ENCODE results near the gene LYPD6B. TPM values are rescaled to one million over a fixed set of nuclear protein-coding genes. Genes with fewer than 3 reads are reported as not detected.
A peak's percentile ranks its signal among the peaks of the same experiment; 100 is the strongest.

Gene LYPD6B
- polyA plus RNA-seq, 1 of the 3 experiments (the other 2 are of a cell fraction): 18.2 TPM

GRCh38 chr2:148989882-148990493, 48.5 kb upstream of the LYPD6B start (continued):
- no peak for TF ChIP-seq USF2 (IDR thresholded peaks at IDR 0.05; ENCODE audit: borderline replicate concordance, low read depth, low read length)
- TF ChIP-seq JUND (IDR thresholded peaks at IDR 0.05): no peak
- TF ChIP-seq RFX5 (IDR thresholded peaks at IDR 0.05; ENCODE audit: low read length): no peak
- no peak for TF ChIP-seq SIN3A (IDR thresholded peaks at IDR 0.05; ENCODE audit: borderline replicate concordance, low read depth, low read length)
- peak; percentile 84 for TF ChIP-seq SMC3 (IDR thresholded peaks at IDR 0.05; ENCODE audit: low read depth, low read length)
- no peak for TF ChIP-seq IRF3 (IDR thresholded peaks at IDR 0.05; ENCODE audit: low read depth, low read length)
- TF ChIP-seq FOSL2 (IDR thresholded peaks at IDR 0.05; ENCODE audit: borderline replicate concordance, low read depth): no peak
- TF ChIP-seq FOXM1 (IDR thresholded peaks at IDR 0.05; ENCODE audit: low read depth): no peak
- no peak for TF ChIP-seq FOXJ3 (CRISPR knock-in tag; IDR thresholded peaks at IDR 0.05)
- TF ChIP-seq, protein P1, sequence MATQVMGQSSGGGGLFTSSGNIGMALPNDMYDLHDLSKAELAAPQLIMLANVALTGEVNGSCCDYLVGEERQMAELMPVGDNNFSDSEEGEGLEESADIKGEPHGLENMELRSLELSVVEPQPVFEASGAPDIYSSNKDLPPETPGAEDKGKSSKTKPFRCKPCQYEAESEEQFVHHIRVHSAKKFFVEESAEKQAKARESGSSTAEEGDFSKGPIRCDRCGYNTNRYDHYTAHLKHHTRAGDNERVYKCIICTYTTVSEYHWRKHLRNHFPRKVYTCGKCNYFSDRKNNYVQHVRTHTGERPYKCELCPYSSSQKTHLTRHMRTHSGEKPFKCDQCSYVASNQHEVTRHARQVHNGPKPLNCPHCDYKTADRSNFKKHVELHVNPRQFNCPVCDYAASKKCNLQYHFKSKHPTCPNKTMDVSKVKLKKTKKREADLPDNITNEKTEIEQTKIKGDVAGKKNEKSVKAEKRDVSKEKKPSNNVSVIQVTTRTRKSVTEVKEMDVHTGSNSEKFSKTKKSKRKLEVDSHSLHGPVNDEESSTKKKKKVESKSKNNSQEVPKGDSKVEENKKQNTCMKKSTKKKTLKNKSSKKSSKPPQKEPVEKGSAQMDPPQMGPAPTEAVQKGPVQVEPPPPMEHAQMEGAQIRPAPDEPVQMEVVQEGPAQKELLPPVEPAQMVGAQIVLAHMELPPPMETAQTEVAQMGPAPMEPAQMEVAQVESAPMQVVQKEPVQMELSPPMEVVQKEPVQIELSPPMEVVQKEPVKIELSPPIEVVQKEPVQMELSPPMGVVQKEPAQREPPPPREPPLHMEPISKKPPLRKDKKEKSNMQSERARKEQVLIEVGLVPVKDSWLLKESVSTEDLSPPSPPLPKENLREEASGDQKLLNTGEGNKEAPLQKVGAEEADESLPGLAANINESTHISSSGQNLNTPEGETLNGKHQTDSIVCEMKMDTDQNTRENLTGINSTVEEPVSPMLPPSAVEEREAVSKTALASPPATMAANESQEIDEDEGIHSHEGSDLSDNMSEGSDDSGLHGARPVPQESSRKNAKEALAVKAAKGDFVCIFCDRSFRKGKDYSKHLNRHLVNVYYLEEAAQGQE (IDR thresholded peaks at IDR 0.05; ENCODE audit: low read depth, low read length): peak; percentile 63; the same call in 1 of the 2 replicates
- no peak for TF ChIP-seq RCOR1 (IDR thresholded peaks at IDR 0.05; ENCODE audit: low read length)
- no peak for TF ChIP-seq MXI1 (IDR thresholded peaks at IDR 0.05; ENCODE audit: low read depth, low read length)
- no peak for TF ChIP-seq EZH2phosphoT487 (IDR thresholded peaks at IDR 0.05; ENCODE audit: borderline replicate concordance, low read depth)
- TF ChIP-seq GABPA (IDR thresholded peaks at IDR 0.05; ENCODE audit: low read depth): no peak
- TF ChIP-seq RXRA (IDR thresholded peaks at IDR 0.05; ENCODE audit: borderline replicate concordance, low read depth): no peak
- no peak for TF ChIP-seq PBX3 (IDR thresholded peaks at IDR 0.05)

Data from SK-N-SH (cell line).